ENCODE data around the gene NHSL1.
A peak's percentile ranks its signal among the peaks of the same experiment; 100 is the strongest.

Gene NHSL1

GRCh38 chr6:138509371-138509770, 10.1 kb upstream of the NHSL1 start:
- H3K4me3 ChIP-seq (ENCODE audit: insufficient read depth, low read depth, low read length), result no peak overlapping the region
- H3K4me1 ChIP-seq (ENCODE audit: control insufficient read depth, insufficient read depth, low read length), result peaks cover 11% of the 10 kb centered on the region
- H3K9me3 ChIP-seq (ENCODE audit: control insufficient read depth, low read length), result no peaks in the 10 kb centered on the region
- WGBS, 2 experiments, result 38 to 51% methylated on average over 6 of the region's 6 CpGs
- no peaks in the 10 kb centered on the region for H3K36me3 ChIP-seq (ENCODE audit: control insufficient read depth, insufficient read depth, low read length)
- H3K27me3 ChIP-seq (ENCODE audit: control insufficient read depth, insufficient read depth, low read length, poor library complexity, severe bottlenecking), result no peaks in the 10 kb centered on the region
- no peak overlapping the region for H3K27ac ChIP-seq (ENCODE audit: insufficient read depth, low read depth, low read length, poor library complexity, severe bottlenecking)

DNA sequence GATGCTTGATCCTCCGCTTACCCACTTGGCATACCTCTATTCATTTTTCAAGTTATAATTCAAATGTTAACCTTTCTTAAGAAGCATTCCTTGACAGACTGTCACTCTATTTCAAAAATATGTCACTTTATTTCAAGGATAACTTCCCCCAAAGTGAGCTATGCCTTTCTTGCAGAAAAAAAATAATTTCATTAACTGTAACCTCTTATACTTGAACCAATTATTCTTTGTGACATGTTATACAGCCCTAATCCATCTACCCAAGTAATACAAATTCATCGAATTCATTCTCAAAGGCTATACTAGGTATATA, 9.3 kb upstream of the NHSL1 start:
- Histone ChIP-seq H3K36me3 (ENCODE audit: control insufficient read depth, insufficient read depth, low read length) (no peaks in the 10 kb centered on the region), H3K27me3 (ENCODE audit: control insufficient read depth, insufficient read depth, low read length, poor library complexity, severe bottlenecking) (no peaks in the 10 kb centered on the region), H3K27ac (ENCODE audit: insufficient read depth, low read depth, low read length, poor library complexity, severe bottlenecking) (no peak overlapping the region), H3K4me3 (ENCODE audit: insufficient read depth, low read depth, low read length) (no peak overlapping the region), H3K4me1 (ENCODE audit: control insufficient read depth, insufficient read depth, low read length) (peaks cover 11% of the 10 kb centered on the region), H3K9me3 (ENCODE audit: control insufficient read depth, low read length) (no peaks in the 10 kb centered on the region)
- WGBS, 2 experiments, result 95 to 99% methylated on average over 1 to 2 of the region's 2 CpGs

GRCh38 chr6:138507977-138508675, 8.8 kb upstream of the NHSL1 start:
- Histone ChIP-seq H3K4me1 (ENCODE audit: control insufficient read depth, insufficient read depth, low read length) (peaks cover 11% of the 10 kb centered on the region), H3K27me3 (ENCODE audit: control insufficient read depth, insufficient read depth, low read length, poor library complexity, severe bottlenecking) (no peaks in the 10 kb centered on the region), H3K9me3 (ENCODE audit: control insufficient read depth, low read length) (no peaks in the 10 kb centered on the region), H3K4me3 (ENCODE audit: insufficient read depth, low read depth, low read length) (no peak overlapping the region), H3K27ac (ENCODE audit: insufficient read depth, low read depth, low read length, poor library complexity, severe bottlenecking) (no peak overlapping the region), H3K36me3 (ENCODE audit: control insufficient read depth, insufficient read depth, low read length) (no peaks in the 10 kb centered on the region)
- 84 to 85% methylated on average over 7 of the region's 7 CpGs for WGBS, 2 experiments

DNA sequence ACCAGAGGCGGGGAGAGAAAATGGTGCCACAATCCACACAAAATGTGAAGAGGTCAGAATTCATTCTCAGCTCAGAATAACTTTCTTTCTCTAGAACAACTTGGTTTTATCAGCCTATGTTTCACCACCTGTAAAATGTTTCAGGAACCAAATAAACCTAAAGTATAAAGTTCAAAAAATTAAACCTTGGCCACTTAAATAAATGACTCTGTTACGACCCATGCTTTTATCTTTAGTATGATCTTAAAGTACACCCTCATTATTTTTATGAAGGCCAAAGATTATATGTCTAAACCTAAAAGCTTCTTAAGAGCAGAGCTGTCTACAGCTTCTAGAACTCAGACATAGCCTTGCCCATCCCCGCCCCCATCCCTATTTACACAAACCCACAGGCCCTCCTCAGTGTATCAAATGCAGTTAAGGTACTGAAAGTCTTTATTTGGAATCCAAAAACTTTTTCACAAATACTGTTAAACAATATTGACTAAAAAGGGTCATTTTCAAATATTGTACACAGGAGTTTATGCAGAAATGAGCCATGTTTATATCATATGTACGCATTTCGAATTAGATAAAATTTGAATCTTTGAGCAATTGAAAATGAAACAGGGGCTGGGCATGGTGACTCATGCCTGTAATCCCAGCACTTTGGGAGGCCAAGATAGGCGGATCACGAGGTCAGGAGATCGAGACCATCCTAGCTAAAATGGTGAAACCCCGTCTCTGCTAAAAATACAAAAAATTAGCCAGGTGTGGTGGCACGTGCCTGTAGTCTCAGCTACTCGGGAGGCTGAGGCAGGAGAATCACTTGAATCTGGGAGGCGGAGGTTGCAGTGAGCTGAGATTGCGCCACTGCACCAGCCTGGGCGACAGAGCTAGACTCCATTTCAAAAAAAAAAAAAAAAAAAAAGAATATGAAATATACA, 5.7 kb upstream of the NHSL1 start:
- no peak overlapping the region for H3K27ac ChIP-seq (ENCODE audit: insufficient read depth, low read depth, low read length, poor library complexity, severe bottlenecking)
- no peaks in the 10 kb centered on the region for H3K27me3 ChIP-seq (ENCODE audit: control insufficient read depth, insufficient read depth, low read length, poor library complexity, severe bottlenecking)
- peaks cover 7% of the 10 kb centered on the region for H3K4me1 ChIP-seq (ENCODE audit: control insufficient read depth, insufficient read depth, low read length)
- H3K4me3 ChIP-seq (ENCODE audit: insufficient read depth, low read depth, low read length), result no peak overlapping the region
- H3K36me3 ChIP-seq (ENCODE audit: control insufficient read depth, insufficient read depth, low read length), result no peaks in the 10 kb centered on the region
- WGBS, 2 experiments, result 95 to 96% methylated on average over 12 of the region's 14 CpGs
- H3K9me3 ChIP-seq (ENCODE audit: control insufficient read depth, low read length), result no peaks in the 10 kb centered on the region

DNA sequence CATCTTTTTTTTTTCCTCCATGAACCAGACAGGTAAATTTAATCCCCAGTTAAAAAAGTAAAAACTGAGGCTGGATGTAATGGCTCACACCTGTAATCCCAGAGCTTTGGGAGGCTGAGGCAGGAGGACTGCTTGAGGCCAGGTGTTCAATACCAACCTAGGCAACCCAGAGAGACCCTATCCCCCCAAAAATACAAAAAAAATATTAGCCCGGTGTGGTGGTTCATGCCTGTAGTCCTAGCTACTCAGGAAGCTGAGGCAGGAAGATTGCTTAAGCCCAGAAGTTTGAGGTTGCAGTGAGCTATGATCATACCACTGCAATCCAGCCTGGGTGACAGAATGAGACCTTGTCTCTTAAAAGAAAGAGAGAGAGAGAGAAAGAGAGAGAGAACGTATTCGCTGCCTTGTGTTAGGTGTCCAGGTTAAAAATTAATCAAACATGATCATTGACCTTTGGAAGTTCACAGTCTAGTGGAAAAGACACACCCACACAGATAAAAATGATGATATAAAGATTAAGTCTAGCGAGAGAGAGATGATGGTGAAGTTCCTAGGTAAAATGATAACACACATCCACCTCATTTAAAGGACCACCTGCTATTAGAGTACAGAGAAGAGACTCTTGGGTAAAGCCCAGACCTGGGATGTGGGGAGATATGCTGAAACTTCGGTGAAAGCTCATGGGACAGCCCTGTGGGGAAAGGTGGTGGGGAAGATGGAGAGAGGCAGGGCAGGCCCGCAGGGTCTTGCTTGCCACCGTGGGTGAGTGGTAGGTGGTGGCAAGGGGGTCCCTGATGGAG, 4.8 kb upstream of the NHSL1 start:
- H3K27ac ChIP-seq (ENCODE audit: insufficient read depth, low read depth, low read length, poor library complexity, severe bottlenecking), result no peak overlapping the region
- H3K27me3 ChIP-seq (ENCODE audit: control insufficient read depth, insufficient read depth, low read length, poor library complexity, severe bottlenecking), result no peaks in the 10 kb centered on the region
- no peaks in the 10 kb centered on the region for H3K9me3 ChIP-seq (ENCODE audit: control insufficient read depth, low read length)
- H3K4me1 ChIP-seq (ENCODE audit: control insufficient read depth, insufficient read depth, low read length), result peaks cover 16% of the 10 kb centered on the region
- no peak overlapping the region for H3K4me3 ChIP-seq (ENCODE audit: insufficient read depth, low read depth, low read length)
- H3K36me3 ChIP-seq (ENCODE audit: control insufficient read depth, insufficient read depth, low read length), result no peaks in the 10 kb centered on the region
- WGBS, 2 experiments, result 85 to 92% methylated on average over 6 of the region's 7 CpGs

GRCh38 chr6:138502546-138502945, 3.3 kb upstream of the NHSL1 start:
- 92 to 97% methylated on average over 3 of the region's 3 CpGs for WGBS, 2 experiments
- Histone ChIP-seq H3K9me3 (ENCODE audit: control insufficient read depth, low read length) (no peaks in the 10 kb centered on the region), H3K36me3 (ENCODE audit: control insufficient read depth, insufficient read depth, low read length) (no peaks in the 10 kb centered on the region), H3K4me1 (ENCODE audit: control insufficient read depth, insufficient read depth, low read length) (peaks cover 25% of the 10 kb centered on the region), H3K27ac (ENCODE audit: insufficient read depth, low read depth, low read length, poor library complexity, severe bottlenecking) (no peak overlapping the region), H3K4me3 (ENCODE audit: insufficient read depth, low read depth, low read length) (no peak overlapping the region), H3K27me3 (ENCODE audit: control insufficient read depth, insufficient read depth, low read length, poor library complexity, severe bottlenecking) (no peaks in the 10 kb centered on the region)

DNA sequence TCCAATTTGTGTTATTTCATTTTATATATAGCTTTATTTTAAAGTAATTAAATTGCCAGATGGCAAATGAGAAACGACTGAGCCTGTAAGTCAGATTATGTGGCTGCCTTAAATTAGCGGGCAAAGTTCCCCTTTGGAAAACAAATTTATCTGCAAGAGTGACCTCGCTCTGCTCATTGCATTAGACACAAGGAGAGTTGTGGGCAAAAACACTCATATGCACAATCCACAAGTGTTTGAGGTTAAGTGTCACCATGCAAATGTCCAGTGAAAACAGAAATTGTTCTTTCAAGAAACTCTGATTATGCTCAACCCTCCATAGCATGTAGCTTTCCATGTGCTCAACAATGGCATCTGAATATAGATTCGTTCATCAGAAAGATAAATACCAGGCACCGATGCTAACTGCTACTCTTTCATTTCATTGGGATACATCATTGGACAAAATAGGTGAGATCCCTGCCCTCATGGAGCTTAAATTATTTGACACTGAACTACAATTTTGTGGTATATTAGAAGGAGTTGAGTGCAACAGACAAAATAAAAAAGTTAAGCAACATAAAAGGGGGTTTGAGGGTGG, 1.7 kb upstream of the NHSL1 start:
- Histone ChIP-seq H3K9me3 (ENCODE audit: control insufficient read depth, low read length) (no peaks in the 10 kb centered on the region), H3K4me1 (ENCODE audit: control insufficient read depth, insufficient read depth, low read length) (peaks cover 25% of the 10 kb centered on the region), H3K36me3 (ENCODE audit: control insufficient read depth, insufficient read depth, low read length) (no peaks in the 10 kb centered on the region), H3K27me3 (ENCODE audit: control insufficient read depth, insufficient read depth, low read length, poor library complexity, severe bottlenecking) (no peaks in the 10 kb centered on the region), H3K4me3 (ENCODE audit: insufficient read depth, low read depth, low read length) (no peak overlapping the region), H3K27ac (ENCODE audit: insufficient read depth, low read depth, low read length, poor library complexity, severe bottlenecking) (no peak overlapping the region)
- 87 to 91% methylated on average over 5 of the region's 5 CpGs for WGBS, 2 experiments

- Histone ChIP-seq H3K4me3 (ENCODE audit: insufficient read depth, low read depth, low read length) (no peak overlapping the region), H3K4me1 (ENCODE audit: control insufficient read depth, insufficient read depth, low read length) (peaks cover 25% of the 10 kb centered on the region), H3K36me3 (ENCODE audit: control insufficient read depth, insufficient read depth, low read length) (no peaks in the 10 kb centered on the region), H3K27me3 (ENCODE audit: control insufficient read depth, insufficient read depth, low read length, poor library complexity, severe bottlenecking) (no peaks in the 10 kb centered on the region), H3K9me3 (ENCODE audit: control insufficient read depth, low read length) (no peaks in the 10 kb centered on the region), H3K27ac (ENCODE audit: insufficient read depth, low read depth, low read length, poor library complexity, severe bottlenecking) (peak overlapping the region; percentile 83)
- WGBS, 2 experiments, result 77 to 84% methylated on average over 3 of the region's 3 CpGs
Measured at GRCh38 chr6:138500045-138500665, 861 bp upstream of the NHSL1 start.

GRCh38 chr6:138498629-138499302, 528 bp downstream of the NHSL1 start:
- WGBS, 2 experiments, result 91 to 97% methylated on average over 2 to 3 of the region's 3 CpGs
- Histone ChIP-seq H3K4me3 (ENCODE audit: insufficient read depth, low read depth, low read length) (no peak overlapping the region), H3K27ac (ENCODE audit: insufficient read depth, low read depth, low read length, poor library complexity, severe bottlenecking) (peak overlapping the region; percentile 83)

More at GRCh38 chr6:138498629-138499302, 528 bp downstream of the NHSL1 start:
- Histone ChIP-seq H3K27me3 (ENCODE audit: control insufficient read depth, insufficient read depth, low read length, poor library complexity, severe bottlenecking) (no peaks in the 10 kb centered on the region), H3K4me1 (ENCODE audit: control insufficient read depth, insufficient read depth, low read length) (peaks cover 25% of the 10 kb centered on the region), H3K36me3 (ENCODE audit: control insufficient read depth, insufficient read depth, low read length) (no peaks in the 10 kb centered on the region), H3K9me3 (ENCODE audit: control insufficient read depth, low read length) (no peaks in the 10 kb centered on the region)
